T1000 (cell line): Measurements from ENCODE around the gene PDZRN3.
A peak's percentile ranks its signal among the peaks of the same experiment; 100 is the strongest.

Source experiments
- DNase-seq: peaks from one replicate; lab custom pipeline; 2025; ENCODE audit warnings: mixed read lengths; lab: John Stamatoyannopoulos, UW

PDZRN3 gene

DNA sequence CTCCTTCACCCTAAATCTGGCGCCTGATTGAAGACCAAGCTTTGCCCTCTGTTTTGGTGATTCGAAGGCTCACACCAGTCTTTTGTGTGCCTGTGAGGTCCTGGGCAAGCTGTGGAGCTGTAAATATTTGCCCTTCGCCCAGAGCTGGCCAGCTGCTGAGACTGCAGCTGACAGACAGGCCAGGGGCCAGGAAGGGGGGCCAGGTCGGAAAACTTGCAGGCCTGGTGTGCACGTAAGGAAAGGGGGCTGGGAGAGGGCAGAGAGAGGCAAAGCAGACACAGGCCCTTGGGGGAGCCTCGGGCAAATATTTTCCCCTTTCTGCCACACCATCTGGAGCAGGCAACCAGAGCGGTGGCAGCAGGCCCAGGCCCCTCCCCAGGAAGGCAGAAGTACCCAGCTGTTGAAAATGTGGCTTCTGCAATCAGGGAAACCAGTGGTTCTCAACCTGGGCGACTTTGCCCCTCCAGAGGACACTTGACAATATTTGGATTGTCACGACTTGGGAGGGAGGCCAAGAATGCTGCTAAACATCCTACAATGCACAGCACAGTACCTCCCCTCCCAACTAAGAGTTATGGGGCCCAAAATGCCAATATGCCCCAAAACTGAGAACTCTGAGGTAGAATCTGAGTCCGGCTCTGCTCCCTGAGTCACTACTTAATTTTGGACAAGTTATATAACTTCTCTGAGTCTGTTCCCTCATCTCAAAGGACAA lies 2.5 kb downstream of the PDZRN3 start:
- no peak for DNase-seq

- DNase-seq: no peak
These were observed 3.4 kb downstream of the PDZRN3 start for GRCh38 chr3:73621388-73621787.

DNA sequence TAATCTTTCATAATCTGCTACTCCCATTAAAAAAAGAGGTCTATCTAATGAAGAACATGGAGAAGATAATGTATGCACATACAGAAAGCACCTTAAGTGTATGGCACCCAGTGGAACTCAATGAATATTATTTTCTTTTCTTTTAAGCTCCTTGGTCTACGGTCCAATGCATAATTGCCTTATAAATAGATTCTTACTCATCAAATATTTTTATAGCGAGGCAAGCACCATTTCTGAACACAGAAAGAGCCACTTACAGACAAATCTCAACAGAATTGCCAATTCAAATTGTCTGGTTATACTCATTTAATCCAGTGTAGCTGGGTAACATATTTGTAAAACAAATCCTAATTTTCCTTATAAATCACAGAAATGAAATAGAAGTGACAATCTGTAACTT lies 6.3 kb downstream of the PDZRN3 start:
- DNase-seq: no peak

DNA sequence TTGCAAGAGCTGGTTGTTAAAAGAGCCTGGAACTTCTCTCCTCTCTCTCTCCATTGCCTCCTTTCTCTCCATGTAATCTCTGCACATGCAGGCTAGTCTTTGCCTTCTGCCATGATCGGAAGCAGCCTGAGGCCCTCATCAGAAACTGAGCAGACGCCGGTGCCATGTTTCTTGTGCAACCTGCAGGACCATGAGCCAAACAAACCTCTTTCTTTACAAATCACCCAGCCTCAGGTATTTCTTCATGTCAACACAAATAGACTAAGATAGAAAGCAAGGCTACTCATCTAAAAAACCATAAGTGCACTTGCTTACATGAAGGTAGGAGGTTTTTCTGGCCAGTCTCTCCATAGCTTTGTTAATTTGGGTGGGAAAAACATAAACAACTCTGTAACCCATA lies 8.7 kb downstream of the PDZRN3 start:
- no peak for DNase-seq

GRCh38 chr3:73614419-73614818 lies 10.3 kb downstream of the PDZRN3 start:
- DNase-seq: no peak

- no peak for DNase-seq
These were observed 13.6 kb downstream of the PDZRN3 start for GRCh38 chr3:73611176-73611575.

DNA sequence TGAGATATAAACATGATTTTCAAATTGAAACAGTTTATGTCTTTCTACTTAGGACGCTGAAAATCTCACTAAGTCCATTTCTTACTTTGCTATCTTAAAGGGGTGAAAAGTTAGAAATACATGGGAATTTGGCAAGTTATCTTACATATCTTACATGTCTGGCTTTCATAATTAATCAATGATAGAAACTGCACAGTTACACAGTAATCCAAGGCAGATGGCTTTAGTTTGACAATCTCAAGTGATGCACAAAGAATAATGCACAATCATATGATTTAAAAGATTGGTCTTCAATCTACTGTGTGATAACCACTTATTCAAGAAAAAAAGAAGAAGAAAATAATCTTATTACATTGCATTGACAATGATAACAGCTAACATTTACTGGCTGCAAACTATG lies 14.2 kb downstream of the PDZRN3 start:
- no peak for DNase-seq

GRCh38 chr3:73609655-73610054 lies 15.1 kb downstream of the PDZRN3 start:
- no peak for DNase-seq

DNA sequence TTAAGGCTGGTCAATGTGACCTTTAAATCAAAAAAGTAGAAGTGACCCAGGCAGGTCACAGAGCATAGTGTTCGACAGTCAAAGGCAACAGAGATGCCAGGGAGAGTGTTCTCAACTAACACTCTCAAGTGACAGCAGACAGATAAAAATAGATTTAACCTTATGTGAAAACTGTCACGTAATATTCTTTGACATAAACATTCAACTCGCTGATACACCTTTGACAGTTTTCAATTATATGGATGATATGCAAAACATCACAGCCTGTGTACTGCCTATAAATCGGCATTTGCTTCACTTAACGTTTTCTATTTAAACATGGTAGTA lies 15.5 kb downstream of the PDZRN3 start:
- DNase-seq: no peak

- DNase-seq: no peak
These were observed 16.1 kb downstream of the PDZRN3 start for GRCh38 chr3:73608456-73609314.

GRCh38 chr3:73605861-73606260 lies 18.9 kb downstream of the PDZRN3 start:
- DNase-seq: no peak

DNA sequence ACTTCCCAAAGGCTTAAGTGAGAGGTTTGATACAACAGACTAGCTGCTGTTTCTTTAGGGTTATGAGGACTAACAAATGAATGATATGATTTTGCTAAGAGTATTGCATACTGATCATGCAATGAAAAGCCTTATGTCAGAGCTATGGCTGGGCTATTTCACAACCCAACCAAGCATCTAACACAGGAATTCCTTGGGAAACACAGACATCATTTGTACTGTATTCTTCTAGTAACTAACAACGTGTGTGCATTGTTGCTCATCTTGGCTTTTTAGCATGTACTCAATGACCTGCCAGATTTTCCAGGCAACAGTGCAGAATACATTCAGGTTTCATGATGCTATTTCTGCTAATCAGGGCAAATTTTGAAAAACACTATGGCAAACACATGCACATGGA lies 19.3 kb downstream of the PDZRN3 start:
- no peak for DNase-seq

GRCh38 chr3:73604451-73604850 lies 20.3 kb downstream of the PDZRN3 start:
- DNase-seq: no peak

GRCh38 chr3:73603762-73604171 lies 21.0 kb downstream of the PDZRN3 start:
- DNase-seq: no peak

DNA sequence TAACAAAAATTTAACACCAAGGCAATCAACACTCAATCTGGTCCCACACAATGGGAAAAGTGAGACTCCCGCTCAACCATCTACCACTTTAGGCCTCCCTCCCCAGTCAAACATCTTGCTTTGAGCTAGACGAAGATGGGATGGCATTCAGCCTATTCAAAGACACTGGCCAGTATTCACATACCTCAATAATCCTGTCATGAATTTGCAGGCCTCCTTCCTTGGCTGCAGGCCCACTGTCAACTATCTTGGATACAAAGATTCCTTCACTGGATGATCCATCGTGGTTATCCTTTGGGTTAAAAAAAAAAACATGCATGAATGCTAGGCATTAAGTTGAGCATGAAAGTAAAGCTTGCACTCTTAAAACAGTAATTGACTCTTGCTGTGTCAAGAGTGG lies 22.6 kb downstream of the PDZRN3 start:
- peak; percentile 29 for DNase-seq

GRCh38 chr3:73601481-73601880 lies 23.3 kb downstream of the PDZRN3 start:
- no peak for DNase-seq

DNA sequence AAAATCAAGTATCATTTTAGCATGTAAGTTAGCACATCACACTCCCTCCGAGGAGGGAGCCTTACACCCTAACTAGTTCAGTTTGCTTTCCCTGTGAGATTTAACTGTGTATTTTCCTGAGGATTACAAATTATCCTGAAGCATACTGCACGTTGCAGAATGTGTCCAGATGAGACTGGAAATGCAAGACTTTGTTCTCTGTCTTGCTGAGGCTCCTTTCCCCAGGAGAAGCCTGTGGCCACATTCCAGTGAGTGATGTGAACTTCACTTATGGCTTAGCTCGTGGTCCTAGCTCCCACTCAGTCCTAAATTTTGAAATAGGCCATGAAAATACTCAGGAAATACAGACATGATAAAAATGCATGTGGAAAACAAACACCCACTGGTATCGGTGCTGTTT lies 23.7 kb downstream of the PDZRN3 start:
- DNase-seq: no peak

GRCh38 chr3:73600293-73600938 lies 24.3 kb downstream of the PDZRN3 start:
- no peak for DNase-seq

- DNase-seq: no peak
These were observed 25.1 kb downstream of the PDZRN3 start for GRCh38 chr3:73599605-73600004.

GRCh38 chr3:73597476-73597875 lies 27.3 kb downstream of the PDZRN3 start:
- no peak for DNase-seq

GRCh38 chr3:73592154-73593144 lies 32.3 kb downstream of the PDZRN3 start:
- DNase-seq: no peak

DNA sequence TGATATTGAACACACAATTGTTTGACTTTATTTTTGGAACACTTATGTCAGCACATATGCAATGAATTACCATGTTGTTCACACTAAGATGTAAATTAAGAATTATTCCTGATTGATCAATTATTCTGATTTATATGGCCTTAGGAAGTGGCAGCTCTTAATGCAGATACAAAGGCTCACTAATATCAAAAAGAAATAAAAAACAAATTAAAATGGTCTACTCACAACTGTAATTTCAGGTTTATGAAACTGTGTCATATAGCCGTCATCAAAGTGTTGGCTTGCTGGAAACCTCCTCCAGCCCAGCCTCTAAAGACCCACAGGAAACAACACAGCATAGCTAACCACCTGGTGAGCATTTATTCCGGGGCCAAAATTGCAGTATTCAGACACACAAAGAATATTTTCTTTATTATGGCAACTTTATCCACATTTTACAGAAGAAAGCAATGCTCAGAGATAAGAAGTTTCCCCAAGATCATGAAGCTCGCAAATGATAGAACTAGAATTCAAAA lies 33.4 kb downstream of the PDZRN3 start:
- no peak for DNase-seq
